ENCODE data around the gene SMC6.

DNA sequence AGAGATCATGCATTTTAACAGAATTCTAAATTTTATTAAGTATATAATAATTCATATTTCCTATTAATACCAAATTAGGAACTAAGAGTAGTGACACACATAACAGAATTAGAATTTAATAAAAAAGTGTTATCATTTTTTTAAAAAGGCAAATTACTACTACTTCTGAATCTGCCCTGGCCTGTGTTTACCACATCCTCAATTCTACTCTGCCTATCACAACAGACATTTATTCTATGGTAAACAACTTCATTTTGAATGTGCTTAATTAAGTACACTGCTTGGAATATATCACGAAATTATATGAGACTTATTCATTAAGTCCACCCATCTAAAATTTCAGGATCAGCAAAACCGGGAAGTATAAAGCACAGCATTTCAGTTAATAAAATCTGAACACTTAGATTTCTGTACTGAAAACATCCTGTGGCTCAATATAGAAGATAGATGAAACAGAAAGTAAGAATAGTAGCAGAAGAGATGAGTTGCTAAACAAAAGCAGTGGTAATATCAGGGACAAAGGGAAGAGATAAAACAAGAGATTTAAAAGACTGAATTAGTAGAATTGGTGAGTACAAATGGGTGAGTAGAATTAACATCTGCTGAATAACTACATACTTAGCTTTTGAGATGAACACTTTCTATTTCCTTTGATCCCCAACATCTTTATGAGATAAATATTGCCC is 3.7 kb downstream of the SMC6 start:
- TF ChIP-seq POLR2AphosphoS5 (IDR thresholded peaks at IDR 0.05; ENCODE audit: low read depth, low read length) = no peak
- TF ChIP-seq, protein P1, sequence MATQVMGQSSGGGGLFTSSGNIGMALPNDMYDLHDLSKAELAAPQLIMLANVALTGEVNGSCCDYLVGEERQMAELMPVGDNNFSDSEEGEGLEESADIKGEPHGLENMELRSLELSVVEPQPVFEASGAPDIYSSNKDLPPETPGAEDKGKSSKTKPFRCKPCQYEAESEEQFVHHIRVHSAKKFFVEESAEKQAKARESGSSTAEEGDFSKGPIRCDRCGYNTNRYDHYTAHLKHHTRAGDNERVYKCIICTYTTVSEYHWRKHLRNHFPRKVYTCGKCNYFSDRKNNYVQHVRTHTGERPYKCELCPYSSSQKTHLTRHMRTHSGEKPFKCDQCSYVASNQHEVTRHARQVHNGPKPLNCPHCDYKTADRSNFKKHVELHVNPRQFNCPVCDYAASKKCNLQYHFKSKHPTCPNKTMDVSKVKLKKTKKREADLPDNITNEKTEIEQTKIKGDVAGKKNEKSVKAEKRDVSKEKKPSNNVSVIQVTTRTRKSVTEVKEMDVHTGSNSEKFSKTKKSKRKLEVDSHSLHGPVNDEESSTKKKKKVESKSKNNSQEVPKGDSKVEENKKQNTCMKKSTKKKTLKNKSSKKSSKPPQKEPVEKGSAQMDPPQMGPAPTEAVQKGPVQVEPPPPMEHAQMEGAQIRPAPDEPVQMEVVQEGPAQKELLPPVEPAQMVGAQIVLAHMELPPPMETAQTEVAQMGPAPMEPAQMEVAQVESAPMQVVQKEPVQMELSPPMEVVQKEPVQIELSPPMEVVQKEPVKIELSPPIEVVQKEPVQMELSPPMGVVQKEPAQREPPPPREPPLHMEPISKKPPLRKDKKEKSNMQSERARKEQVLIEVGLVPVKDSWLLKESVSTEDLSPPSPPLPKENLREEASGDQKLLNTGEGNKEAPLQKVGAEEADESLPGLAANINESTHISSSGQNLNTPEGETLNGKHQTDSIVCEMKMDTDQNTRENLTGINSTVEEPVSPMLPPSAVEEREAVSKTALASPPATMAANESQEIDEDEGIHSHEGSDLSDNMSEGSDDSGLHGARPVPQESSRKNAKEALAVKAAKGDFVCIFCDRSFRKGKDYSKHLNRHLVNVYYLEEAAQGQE (IDR thresholded peaks at IDR 0.05; ENCODE audit: insufficient read depth in 1 of 2, low read depth in 2 of 2, low read length in 2 of 2) = no peak
- TF ChIP-seq TAF1 (IDR thresholded peaks at IDR 0.05; ENCODE audit: borderline replicate concordance, insufficient read depth, low read length) = no peak
- no peak for TF ChIP-seq FOXP2 (optimal IDR thresholded peaks at IDR 0.05; ENCODE audit: borderline replicate concordance, extremely low read depth, extremely low read length, insufficient read depth)
